Brain microvascular endothelial cell (primary cell): ENCODE measurements around the gene TANC1.
A peak's percentile ranks its signal among the peaks of the same experiment; 100 is the strongest.

Experiments
- DNase-seq: peaks from one replicate; pipeline ENCODE4 v3.0.0-alpha.2; 2020
- H3K27ac ChIP-seq: fragments of 250-450 bp; sonication (Bioruptor Pico); 2 replicates; pipeline ENCODE4 v1.5.1; 2020; ENCODE audit warnings: mild to moderate bottlenecking, moderate library complexity
- H3K27me3 ChIP-seq: fragments of 250-450 bp; sonication (Bioruptor Pico); replicated peaks from 2 replicates; pipeline ENCODE4 v1.5.1; 2020; ENCODE audit warnings: mild to moderate bottlenecking
- H3K36me3 ChIP-seq: fragments of 250-450 bp; sonication (Bioruptor Pico); replicated peaks from 2 replicates; pipeline ENCODE4 v1.5.1; 2020; ENCODE audit warnings: mild to moderate bottlenecking
- H3K4me3 ChIP-seq: 2 replicates; pipeline ENCODE4 v1.5.1; 2011; ENCODE audit warnings: low read depth, mild to moderate bottlenecking, control low read depth, low read length, moderate library complexity
- in situ Hi-C: cut with HindIII; loops from 2 replicates; pipeline ENCODE4 v1.10.0; 2017; ENCODE audit warnings: low sequenced_read_pairs, low pct_ligation_motif_present
- TF ChIP-seq, protein P1 (sequence below): IDR thresholded peaks from 2 replicates; pipeline ENCODE4 v1.5.1; 2011; ENCODE audit warnings: low read depth, mild to moderate bottlenecking, moderate library complexity, low read length, control low read depth, inconsistent platforms; ENCODE audit errors: missing control alignments

The TANC1 gene

DNA sequence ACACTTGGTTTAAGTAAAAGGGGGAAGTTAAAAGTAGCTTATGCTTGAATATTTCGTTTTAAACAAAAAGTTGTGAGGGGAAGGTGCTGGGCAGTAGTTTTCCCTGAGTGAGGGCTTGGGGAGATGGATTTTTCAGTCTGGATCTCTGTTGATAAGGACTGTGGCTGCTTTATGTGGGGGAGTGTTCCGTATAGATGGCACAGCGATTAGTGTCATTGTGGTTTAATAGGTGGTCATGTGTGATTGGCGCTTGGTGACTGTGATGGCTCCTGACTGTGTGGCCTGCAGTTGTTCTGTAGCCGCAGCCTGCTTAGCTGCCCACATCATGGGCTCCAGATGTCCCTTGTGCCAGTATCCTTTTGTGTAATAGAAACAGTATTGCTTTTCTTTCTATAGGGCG, 161.9 kb downstream of the TANC1 start:
- Histone ChIP-seq H3K36me3 (no peaks in the 10 kb centered on the region), H3K27me3 (no peaks in the 10 kb centered on the region), H3K27ac (no peak overlapping the region), H3K4me3 (no peak overlapping the region)
- in situ Hi-C loops = no loop called here
- no peak for DNase-seq
- TF ChIP-seq, protein P1, sequence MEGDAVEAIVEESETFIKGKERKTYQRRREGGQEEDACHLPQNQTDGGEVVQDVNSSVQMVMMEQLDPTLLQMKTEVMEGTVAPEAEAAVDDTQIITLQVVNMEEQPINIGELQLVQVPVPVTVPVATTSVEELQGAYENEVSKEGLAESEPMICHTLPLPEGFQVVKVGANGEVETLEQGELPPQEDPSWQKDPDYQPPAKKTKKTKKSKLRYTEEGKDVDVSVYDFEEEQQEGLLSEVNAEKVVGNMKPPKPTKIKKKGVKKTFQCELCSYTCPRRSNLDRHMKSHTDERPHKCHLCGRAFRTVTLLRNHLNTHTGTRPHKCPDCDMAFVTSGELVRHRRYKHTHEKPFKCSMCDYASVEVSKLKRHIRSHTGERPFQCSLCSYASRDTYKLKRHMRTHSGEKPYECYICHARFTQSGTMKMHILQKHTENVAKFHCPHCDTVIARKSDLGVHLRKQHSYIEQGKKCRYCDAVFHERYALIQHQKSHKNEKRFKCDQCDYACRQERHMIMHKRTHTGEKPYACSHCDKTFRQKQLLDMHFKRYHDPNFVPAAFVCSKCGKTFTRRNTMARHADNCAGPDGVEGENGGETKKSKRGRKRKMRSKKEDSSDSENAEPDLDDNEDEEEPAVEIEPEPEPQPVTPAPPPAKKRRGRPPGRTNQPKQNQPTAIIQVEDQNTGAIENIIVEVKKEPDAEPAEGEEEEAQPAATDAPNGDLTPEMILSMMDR = no peak

DNA sequence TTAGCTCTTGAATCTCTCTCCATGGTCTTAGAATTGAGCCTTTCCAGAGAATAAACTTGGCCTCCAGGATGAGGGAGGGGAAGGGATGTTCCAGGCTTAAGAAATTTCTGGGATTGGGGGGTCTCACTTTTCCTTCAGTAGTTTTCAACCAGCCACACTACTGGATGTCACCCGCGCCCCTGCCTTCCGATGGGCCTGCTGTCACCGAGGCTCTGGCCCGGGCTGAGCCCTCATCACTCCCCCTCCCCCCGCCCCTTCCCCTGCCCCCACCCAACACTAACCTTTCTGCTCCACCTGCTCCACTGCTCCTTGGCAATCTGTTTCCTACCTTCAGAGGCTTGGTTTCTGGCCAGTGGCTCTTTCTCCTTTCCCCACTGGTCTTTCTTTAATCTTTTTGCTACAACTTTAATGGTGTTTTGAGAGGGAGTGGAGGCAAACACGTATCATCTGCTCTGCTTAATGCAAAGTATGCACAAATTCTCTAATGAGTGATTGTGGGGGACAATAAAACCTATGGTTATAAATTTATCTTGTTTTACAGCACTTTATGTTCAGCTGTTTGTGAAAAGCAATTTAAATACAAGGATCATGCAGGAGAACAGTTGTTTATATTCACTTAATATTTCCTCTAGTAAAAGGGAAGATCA, 162.9 kb downstream of the TANC1 start:
- Histone ChIP-seq H3K27ac (peak overlapping the region; percentile 100), H3K4me3 (no peak overlapping the region), H3K36me3 (no peaks in the 10 kb centered on the region), H3K27me3 (no peaks in the 10 kb centered on the region)
- in situ Hi-C loops = no loop called here
- DNase-seq = no peak
- TF ChIP-seq, protein P1 = no peak

DNA sequence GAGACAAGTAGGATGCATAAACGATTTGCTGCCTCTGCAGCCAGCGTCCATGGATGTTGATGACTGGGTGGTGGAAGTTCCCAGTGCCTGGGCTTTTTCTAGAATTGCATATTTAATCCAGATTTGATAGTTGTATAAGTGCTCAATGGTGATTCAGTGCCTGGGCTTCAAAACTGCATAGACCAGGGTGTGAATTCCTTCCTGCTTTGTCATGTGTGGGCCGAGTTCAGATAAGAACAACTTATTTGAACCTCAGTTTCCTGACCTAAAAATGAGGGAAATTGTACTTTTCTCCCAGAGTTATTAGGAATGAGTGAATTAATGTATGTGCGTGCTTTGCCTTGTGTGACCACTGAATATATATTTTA, 163.5 kb downstream of the TANC1 start:
- in situ Hi-C loops = no loop called here
- Histone ChIP-seq H3K36me3 (no peaks in the 10 kb centered on the region), H3K27ac (peak overlapping the region; percentile 100), H3K27me3 (no peaks in the 10 kb centered on the region), H3K4me3 (no peak overlapping the region)
- peak; percentile 98 for DNase-seq
- TF ChIP-seq, protein P1 = no peak

DNA sequence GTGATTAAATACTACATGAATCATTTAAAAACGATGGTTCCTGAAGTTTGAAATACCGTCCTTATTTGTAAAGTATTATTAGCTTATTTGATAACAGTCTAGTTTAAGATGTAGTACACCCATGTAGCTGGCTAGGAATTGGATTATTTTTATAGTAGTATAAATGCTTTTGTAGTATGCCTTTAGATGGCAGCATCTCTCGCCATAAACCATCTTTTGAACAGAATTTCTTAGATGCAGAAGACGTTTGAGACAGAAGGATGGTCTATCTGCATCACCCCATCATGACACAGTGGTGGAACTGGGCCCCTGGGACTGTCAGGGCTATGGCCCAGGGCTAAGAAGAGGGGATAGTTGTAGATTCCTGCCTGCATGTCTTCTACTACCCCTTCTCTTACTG, 165.4 kb downstream of the TANC1 start:
- in situ Hi-C loops = no loop called here
- H3K27ac ChIP-seq = peak overlapping the region; percentile 100
- H3K27me3 ChIP-seq = no peaks in the 10 kb centered on the region
- H3K4me3 ChIP-seq = no peak overlapping the region
- no peaks in the 10 kb centered on the region for H3K36me3 ChIP-seq
- TF ChIP-seq, protein P1 = peak; percentile 35
- DNase-seq = peak; percentile 59

DNA sequence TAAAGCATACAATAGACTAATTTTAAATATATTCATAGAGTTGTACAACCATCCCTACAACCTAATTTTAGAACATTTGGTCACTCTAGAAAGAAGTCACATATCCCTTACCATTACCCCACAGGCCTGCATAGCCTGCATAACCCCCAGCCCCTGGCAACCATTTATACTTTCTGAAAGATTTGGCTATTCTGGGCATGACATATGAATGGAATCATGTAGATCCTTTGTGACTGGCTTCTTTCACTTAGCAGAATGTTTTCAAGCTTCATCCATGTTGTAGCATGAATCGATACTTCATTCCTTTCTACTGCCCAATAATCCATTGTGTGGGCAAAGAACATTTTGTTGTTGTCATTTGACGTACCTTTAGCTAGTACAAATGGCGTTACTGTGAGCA, 166.5 kb downstream of the TANC1 start:
- Histone ChIP-seq H3K4me3 (no peak overlapping the region), H3K27me3 (no peaks in the 10 kb centered on the region), H3K36me3 (no peaks in the 10 kb centered on the region), H3K27ac (peak overlapping the region; percentile 100)
- DNase-seq = no peak
- TF ChIP-seq, protein P1 = no peak
- in situ Hi-C loops = no loop called here

DNA sequence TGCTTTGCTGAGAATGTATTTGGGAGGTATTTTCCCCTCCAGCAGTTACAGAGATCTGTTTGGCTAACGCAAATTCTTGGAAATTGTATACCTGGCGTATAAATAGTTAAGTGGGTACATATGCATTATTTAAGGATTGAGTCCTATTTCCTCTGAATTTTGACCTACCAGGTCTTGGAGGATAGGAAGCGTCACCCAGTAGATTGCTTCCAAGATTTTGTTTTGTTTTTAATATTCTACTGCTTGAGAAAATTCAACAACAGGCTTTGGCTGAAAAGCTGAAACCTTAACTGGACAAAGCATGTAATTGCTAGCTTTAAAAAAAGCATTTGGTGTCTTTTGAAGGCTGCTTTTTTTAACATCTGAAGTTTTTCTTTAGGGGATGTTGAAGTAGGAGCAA, 168.0 kb downstream of the TANC1 start:
- Histone ChIP-seq H3K27me3 (no peaks in the 10 kb centered on the region), H3K27ac (peak overlapping the region; percentile 100), H3K36me3 (no peaks in the 10 kb centered on the region), H3K4me3 (no peak overlapping the region)
- DNase-seq = no peak
- TF ChIP-seq, protein P1 = no peak
- in situ Hi-C loops = no loop called here
